GM18505 (cell line): ENCODE measurements around the gene APC.

Experiments used
- ATAC-seq: cut with Tn5 transposase; IDR thresholded peaks from one replicate; pipeline ENCODE4 v1.9.1; 2021; ENCODE audit not compliant: unreplicated experiment
- POLR2A ChIP-seq: IDR thresholded peaks from 4 replicates; pipeline ENCODE4 v1.6.1; 2011; ENCODE audit warnings: borderline replicate concordance; ENCODE audit not compliant: insufficient read depth, insufficient read length; ENCODE audit errors: extremely low read depth

Gene APC

GRCh38 chr5:112784726-112785125, 47.0 kb downstream of the APC start:
- ATAC-seq = no peak

GRCh38 chr5:112787261-112787660, 49.6 kb downstream of the APC start:
- ATAC-seq = no peak
- no peak for TF ChIP-seq POLR2A

More at GRCh38 chr5:112784726-112785125, 47.0 kb downstream of the APC start:
- TF ChIP-seq POLR2A = no peak

GRCh38 chr5:112787896-112788295, 50.2 kb downstream of the APC start:
- TF ChIP-seq POLR2A = no peak
- no peak for ATAC-seq

GRCh38 chr5:112793201-112793600, 55.5 kb downstream of the APC start:
- TF ChIP-seq POLR2A = no peak
- ATAC-seq = no peak

GRCh38 chr5:112794410-112794809, 56.7 kb downstream of the APC start:
- no peak for ATAC-seq
- TF ChIP-seq POLR2A = no peak

- no peak for TF ChIP-seq POLR2A
These were observed 57.7 kb downstream of the APC start for GRCh38 chr5:112795342-112795741.

GRCh38 chr5:112795944-112796678, 58.4 kb downstream of the APC start:
- no peak for TF ChIP-seq POLR2A
- ATAC-seq = no peak

More at GRCh38 chr5:112795342-112795741, 57.7 kb downstream of the APC start:
- ATAC-seq = no peak

- no peak for TF ChIP-seq POLR2A
- no peak for ATAC-seq
These were observed 62.0 kb downstream of the APC start for GRCh38 chr5:112799661-112800060.

- ATAC-seq = no peak
- TF ChIP-seq POLR2A = no peak
These were observed 63.2 kb downstream of the APC start for GRCh38 chr5:112800891-112801290.

GRCh38 chr5:112811023-112811422, 73.3 kb downstream of the APC start:
- no peak for ATAC-seq

GRCh38 chr5:112812549-112812948, 74.9 kb downstream of the APC start:
- ATAC-seq = no peak
- no peak for TF ChIP-seq POLR2A

More at GRCh38 chr5:112811023-112811422, 73.3 kb downstream of the APC start:
- no peak for TF ChIP-seq POLR2A

- TF ChIP-seq POLR2A = no peak
These were observed 82.6 kb downstream of the APC start for GRCh38 chr5:112820246-112820645.

GRCh38 chr5:112822456-112822855, 84.8 kb downstream of the APC start:
- TF ChIP-seq POLR2A = no peak
- ATAC-seq = no peak

More at GRCh38 chr5:112820246-112820645, 82.6 kb downstream of the APC start:
- ATAC-seq = no peak

- no peak for ATAC-seq
- TF ChIP-seq POLR2A = no peak
These were observed 85.5 kb downstream of the APC start for GRCh38 chr5:112823181-112823580.

GRCh38 chr5:112823656-112824055, 86.0 kb downstream of the APC start:
- no peak for ATAC-seq
- TF ChIP-seq POLR2A = no peak

GRCh38 chr5:112824197-112824596, 86.5 kb downstream of the APC start:
- no peak for ATAC-seq
- no peak for TF ChIP-seq POLR2A

GRCh38 chr5:112830378-112830777, 92.7 kb downstream of the APC start:
- TF ChIP-seq POLR2A = no peak
- ATAC-seq = no peak
